GM18526 (cell line): ENCODE measurements around the gene IGFBPL1.

Experiments used
- POLR2A ChIP-seq: IDR thresholded peaks from 3 replicates; pipeline ENCODE4 v1.6.1; 2011; ENCODE audit not compliant: insufficient read length; ENCODE audit errors: extremely low read depth

Gene IGFBPL1

GRCh38 chr9:38423973-38424843, at the start of gene IGFBPL1:
Gene IGFBPL1 (minus strand): TSS chr9:38424454. CDS start chr9:38424424, 30 bp downstream.
- no peak for TF ChIP-seq POLR2A

- TF ChIP-seq POLR2A, result no peak
Measured at GRCh38 chr9:38467404-38467803, 43.1 kb upstream of the IGFBPL1 start.

GRCh38 chr9:38453835-38454234, 29.6 kb upstream of the IGFBPL1 start:
- TF ChIP-seq POLR2A, result no peak

- no peak for TF ChIP-seq POLR2A
Measured at GRCh38 chr9:38451162-38451561, 26.9 kb upstream of the IGFBPL1 start.

DNA sequence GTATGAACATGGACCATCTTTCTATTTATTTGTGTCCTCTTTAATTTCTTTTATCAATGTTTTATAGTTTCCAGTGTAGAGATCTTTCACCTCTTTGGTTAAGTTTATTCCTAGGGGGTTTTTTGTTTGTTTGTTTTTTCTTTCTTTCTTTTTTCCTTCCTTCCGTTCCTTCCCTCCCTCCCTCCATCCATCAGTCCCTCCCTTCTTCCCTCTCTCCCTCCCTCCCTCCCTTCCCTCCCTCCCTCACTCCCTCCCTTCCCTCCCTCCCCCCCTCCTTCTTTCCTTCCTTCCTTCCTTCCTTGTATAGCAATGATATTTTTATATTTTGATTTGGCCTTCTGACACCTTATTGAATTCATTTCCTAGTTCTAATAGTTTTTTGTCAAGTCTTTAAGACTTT, 23.4 kb upstream of the IGFBPL1 start:
- no peak for TF ChIP-seq POLR2A

GRCh38 chr9:38445154-38446043, 21.1 kb upstream of the IGFBPL1 start:
- no peak for TF ChIP-seq POLR2A

- TF ChIP-seq POLR2A, result no peak
Measured at GRCh38 chr9:38443597-38443996, 19.3 kb upstream of the IGFBPL1 start.

- TF ChIP-seq POLR2A, result no peak
Measured at GRCh38 chr9:38443181-38443580, 18.9 kb upstream of the IGFBPL1 start.

- no peak for TF ChIP-seq POLR2A
Measured at GRCh38 chr9:38442473-38443096, 18.3 kb upstream of the IGFBPL1 start.

DNA sequence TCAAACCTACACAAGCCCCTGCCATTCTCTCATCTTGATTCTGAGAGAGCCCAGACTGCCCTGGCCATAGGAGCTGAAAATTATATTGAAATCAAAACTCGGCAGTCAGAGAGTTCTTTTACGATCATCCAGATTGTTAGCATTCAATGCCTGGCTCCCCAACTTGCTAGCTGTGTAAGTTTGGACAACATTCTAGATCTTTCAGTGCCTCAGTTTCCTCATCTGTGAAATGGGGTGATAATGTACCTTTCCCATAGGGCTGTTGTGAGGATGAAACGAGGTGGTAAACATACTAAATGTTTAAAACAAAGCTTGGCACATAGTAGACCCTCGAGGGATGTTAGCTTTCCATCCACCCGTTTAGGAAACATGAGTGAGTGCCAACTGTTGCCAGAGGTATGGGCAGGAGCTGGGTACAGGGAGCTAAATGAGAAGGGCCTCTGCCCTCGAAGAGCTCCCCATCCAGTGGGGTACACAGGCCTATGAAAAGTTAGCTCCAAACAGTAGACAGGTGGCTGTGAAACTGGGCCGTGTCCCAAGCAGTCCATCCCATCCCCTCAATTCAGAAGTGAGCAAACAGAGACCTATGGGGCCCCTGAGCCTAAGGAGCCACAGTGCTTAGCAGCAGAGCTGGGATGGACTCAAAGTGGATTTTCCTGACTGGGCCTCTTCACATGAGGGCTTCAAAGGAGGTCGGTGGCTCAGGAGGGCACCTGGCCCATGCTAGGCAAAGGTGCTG, 17.3 kb upstream of the IGFBPL1 start:
- TF ChIP-seq POLR2A, result no peak

GRCh38 chr9:38440516-38440915, 16.3 kb upstream of the IGFBPL1 start:
- no peak for TF ChIP-seq POLR2A

DNA sequence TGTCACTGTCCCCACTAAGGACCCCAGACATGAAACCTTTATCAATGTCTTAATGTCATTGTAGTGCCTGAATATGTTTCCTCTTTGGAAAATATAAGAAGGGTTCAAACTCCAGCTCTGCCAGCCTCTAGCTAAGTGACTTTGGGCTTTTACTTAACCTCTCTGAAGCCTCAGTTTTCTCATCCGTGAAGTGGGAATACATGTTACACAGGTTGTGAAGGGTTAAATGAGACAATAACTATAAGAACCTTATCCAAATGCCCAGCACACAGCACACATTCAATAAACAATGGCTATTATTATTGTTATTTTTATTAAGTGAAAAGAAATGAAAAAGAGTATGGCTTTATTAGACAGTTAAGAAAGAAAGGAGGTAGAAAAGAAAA, 15.7 kb upstream of the IGFBPL1 start:
- no peak for TF ChIP-seq POLR2A

DNA sequence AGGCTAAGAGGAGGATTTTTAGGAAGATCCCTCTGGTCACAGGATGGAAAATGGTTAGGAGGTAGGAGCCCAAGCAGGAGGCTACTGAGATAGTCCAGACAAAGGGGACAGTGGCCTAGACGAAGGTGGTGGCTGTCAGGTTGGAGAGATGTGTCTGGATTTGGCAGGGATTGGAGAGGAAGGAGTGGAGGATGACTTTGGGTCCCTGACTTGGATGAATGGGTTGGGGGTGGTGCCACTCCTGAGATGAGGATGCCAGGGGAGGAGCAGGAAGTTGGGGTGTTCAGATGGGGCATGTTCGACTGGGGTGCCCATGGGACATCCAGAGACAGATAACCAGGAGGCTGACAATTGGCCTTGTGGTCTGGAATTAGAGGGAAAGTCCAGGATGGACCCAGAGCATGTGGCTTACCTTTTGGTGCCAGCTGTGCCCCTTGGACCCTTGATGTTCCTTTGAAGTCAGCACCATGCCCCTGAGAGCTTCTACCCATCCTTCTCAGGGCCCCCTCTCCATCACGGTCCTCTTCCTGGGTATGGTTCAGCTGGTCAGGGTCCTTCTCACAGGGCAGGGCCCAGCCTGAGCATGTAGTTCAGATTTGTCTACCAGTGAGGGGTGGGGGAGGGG, 15.1 kb upstream of the IGFBPL1 start:
- no peak for TF ChIP-seq POLR2A

GRCh38 chr9:38437193-38437823, 13.1 kb upstream of the IGFBPL1 start:
- no peak for TF ChIP-seq POLR2A
